Brain microvascular endothelial cell (primary cell): ENCODE measurements around the gene FSTL4.

Experiments
- DNase-seq: peaks from one replicate; pipeline ENCODE4 v3.0.0-alpha.2; 2020
- H3K27ac ChIP-seq: fragments of 250-450 bp; sonication (Bioruptor Pico); 2 replicates; pipeline ENCODE4 v1.5.1; 2020; ENCODE audit warnings: mild to moderate bottlenecking, moderate library complexity
- H3K27me3 ChIP-seq: fragments of 250-450 bp; sonication (Bioruptor Pico); replicated peaks from 2 replicates; pipeline ENCODE4 v1.5.1; 2020; ENCODE audit warnings: mild to moderate bottlenecking
- H3K36me3 ChIP-seq: fragments of 250-450 bp; sonication (Bioruptor Pico); replicated peaks from 2 replicates; pipeline ENCODE4 v1.5.1; 2020; ENCODE audit warnings: mild to moderate bottlenecking
- H3K4me3 ChIP-seq: 2 replicates; pipeline ENCODE4 v1.5.1; 2011; ENCODE audit warnings: low read depth, mild to moderate bottlenecking, control low read depth, low read length, moderate library complexity
- in situ Hi-C: cut with HindIII; loops from 2 replicates; pipeline ENCODE4 v1.10.0; 2017; ENCODE audit warnings: low sequenced_read_pairs, low pct_ligation_motif_present
- TF ChIP-seq, protein P1 (sequence below): IDR thresholded peaks from 2 replicates; pipeline ENCODE4 v1.5.1; 2011; ENCODE audit warnings: low read depth, mild to moderate bottlenecking, moderate library complexity, low read length, control low read depth, inconsistent platforms; ENCODE audit errors: missing control alignments

Gene FSTL4

DNA sequence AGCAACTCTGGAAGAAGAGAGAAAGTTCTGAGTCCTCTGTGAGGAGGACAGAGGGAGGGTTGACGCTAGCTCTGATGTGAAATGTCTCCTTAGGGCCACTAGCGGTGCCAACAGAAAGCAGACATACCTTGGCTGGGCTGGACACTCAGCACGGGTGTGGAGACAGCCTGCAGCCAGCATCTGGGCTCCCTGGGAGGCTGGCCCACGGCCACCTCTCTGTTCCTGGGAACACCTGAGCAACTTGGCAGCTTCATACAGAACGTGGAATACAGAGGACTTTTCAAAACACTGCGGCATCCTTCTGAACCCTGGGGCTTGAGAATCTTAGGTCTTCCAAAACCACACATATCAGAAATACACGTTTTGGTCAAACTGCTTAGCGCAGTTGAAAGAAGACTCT is 269.1 kb downstream of the FSTL4 start:
- in situ Hi-C loops = no loop called here
- no peaks in the 10 kb centered on the region for H3K27me3 ChIP-seq
- TF ChIP-seq, protein P1, sequence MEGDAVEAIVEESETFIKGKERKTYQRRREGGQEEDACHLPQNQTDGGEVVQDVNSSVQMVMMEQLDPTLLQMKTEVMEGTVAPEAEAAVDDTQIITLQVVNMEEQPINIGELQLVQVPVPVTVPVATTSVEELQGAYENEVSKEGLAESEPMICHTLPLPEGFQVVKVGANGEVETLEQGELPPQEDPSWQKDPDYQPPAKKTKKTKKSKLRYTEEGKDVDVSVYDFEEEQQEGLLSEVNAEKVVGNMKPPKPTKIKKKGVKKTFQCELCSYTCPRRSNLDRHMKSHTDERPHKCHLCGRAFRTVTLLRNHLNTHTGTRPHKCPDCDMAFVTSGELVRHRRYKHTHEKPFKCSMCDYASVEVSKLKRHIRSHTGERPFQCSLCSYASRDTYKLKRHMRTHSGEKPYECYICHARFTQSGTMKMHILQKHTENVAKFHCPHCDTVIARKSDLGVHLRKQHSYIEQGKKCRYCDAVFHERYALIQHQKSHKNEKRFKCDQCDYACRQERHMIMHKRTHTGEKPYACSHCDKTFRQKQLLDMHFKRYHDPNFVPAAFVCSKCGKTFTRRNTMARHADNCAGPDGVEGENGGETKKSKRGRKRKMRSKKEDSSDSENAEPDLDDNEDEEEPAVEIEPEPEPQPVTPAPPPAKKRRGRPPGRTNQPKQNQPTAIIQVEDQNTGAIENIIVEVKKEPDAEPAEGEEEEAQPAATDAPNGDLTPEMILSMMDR = no peak
- DNase-seq = no peak
- no peak overlapping the region for H3K27ac ChIP-seq
- H3K4me3 ChIP-seq = no peak overlapping the region
- H3K36me3 ChIP-seq = no peaks in the 10 kb centered on the region

DNA sequence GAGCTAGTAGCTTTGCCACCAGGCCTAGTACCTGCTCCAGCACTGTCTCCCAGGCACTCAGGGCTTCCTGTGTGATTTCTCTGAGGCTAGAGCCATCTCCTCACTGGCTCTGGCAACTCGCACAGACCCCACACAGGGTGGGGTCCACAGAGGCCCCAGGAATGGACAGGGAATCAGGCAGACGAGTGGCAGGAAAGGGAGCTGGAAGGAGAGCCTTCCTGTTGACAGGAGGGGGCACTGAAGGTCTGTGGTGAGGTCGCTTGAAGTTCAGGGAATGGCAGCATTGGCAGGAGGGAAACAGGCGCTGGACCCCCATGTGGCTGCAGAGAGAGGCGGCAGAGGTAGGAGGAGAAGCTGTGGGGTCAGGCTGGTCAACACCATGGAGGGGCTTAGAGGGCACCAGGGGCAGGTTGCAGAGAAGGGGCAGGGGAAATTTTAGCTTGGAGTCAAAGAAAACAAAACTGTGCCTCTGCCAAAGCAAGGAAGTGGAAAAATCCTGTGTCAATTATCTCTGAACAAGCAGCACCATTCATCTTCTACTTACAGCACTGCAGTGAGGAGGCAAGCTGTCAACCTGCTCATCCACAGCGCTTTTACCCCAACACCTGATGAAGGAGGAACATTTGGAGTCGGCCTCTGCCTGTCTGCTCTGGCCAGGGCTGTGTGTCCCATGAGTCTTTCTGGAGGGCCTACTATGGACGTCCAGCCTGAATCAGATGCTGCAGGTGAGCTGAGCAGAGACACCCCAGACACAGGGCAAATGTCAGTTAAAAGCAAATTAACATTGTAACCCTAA is 270.2 kb downstream of the FSTL4 start:
- in situ Hi-C loops = no loop called here
- Histone ChIP-seq H3K27ac (no peak overlapping the region), H3K36me3 (no peaks in the 10 kb centered on the region), H3K4me3 (no peak overlapping the region), H3K27me3 (no peaks in the 10 kb centered on the region)
- TF ChIP-seq, protein P1 = no peak
- no peak for DNase-seq

DNA sequence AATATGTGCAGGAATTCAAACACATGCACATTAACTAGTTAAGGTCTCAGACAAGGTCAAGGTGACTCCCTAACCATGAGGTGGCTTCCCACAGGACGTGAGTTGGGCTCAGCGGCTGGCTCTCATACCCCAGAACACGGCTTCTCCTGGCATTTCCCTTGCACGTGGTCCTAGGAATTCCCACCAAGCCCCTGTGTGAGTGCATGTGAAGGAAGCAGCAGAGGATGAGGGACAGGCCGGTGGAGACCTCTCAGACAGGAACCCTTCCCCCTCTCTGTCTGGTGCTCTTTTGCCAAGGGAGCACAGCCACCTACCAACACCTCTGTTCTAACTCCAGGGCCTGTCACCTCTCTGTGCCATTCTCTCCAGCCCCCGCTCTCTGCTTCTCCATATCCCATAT is 271.0 kb downstream of the FSTL4 start:
- no peaks in the 10 kb centered on the region for H3K36me3 ChIP-seq
- TF ChIP-seq, protein P1 = no peak
- H3K4me3 ChIP-seq = no peak overlapping the region
- in situ Hi-C loops = no loop called here
- H3K27ac ChIP-seq = no peak overlapping the region
- H3K27me3 ChIP-seq = no peaks in the 10 kb centered on the region
- no peak for DNase-seq

DNA sequence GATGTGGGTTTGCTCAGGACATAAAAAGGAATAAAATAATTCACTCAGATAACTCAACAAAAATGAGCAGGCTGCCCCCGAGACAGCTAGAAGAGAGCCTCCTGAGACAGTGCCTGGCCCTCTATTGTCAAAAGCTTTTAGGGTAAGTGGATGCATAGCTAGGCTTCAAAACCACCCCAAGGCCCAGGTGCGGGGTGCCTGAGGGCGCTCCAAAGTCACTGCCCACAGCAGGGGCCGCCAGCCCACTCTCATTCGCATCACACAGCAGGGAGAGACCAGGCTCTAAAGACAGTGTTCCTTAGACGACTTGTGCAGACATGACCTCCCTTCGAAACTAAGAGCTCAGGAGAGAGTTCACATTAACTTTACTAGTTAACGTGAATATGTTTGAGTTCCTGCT is 271.5 kb downstream of the FSTL4 start:
- H3K27ac ChIP-seq = no peak overlapping the region
- TF ChIP-seq, protein P1 = no peak
- no peaks in the 10 kb centered on the region for H3K27me3 ChIP-seq
- H3K4me3 ChIP-seq = no peak overlapping the region
- H3K36me3 ChIP-seq = no peaks in the 10 kb centered on the region
- in situ Hi-C loops = no loop called here
- no peak for DNase-seq

DNA sequence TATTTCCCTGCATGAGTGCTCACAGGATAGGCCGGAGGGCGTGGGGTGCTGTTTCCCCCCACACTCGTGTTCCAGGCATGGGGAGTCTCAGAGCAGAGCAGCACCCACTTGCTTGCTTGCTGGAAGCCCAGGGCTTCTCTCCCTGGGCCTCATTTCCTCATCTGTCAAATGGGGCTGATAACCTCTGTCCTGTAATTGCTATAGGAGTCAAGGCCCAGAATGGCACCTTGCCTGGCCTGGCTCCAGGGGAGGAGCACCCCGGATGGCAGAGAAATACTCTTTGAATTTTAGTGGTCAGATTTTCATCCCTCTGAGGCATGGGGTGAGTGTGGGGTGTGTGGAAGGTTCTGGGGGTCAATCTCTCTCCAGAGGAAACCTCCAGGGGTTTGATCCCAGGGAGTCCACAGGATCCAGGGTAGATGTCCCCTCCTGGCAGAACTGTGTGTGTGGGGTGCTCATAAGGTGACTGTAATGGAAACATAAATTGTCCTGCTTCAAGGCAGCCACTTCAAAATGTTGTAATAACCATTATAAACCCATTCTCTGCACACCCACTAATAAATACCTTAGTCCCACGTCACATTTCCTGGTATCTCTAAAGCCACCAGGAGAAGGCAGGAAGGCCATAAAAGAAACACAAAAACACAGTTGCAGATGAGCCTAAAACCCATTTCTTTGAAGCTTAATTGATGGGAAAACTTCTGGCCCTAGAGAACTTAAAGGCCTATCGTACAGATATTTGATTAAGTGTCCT is 272.2 kb downstream of the FSTL4 start:
- TF ChIP-seq, protein P1 = no peak
- no peaks in the 10 kb centered on the region for H3K36me3 ChIP-seq
- no peak for DNase-seq
- no peak overlapping the region for H3K4me3 ChIP-seq
- in situ Hi-C loops = no loop called here
- H3K27me3 ChIP-seq = no peaks in the 10 kb centered on the region
- no peak overlapping the region for H3K27ac ChIP-seq
